LNCaP clone FGC (cell line): Measurements from ENCODE around the gene OR4D6.
A peak's percentile ranks its signal among the peaks of the same experiment; 100 is the strongest.
"Not testable (repeated sequence)": the region's sequence is repeated elsewhere in the genome, so short reads cannot be mapped to it uniquely, and the experiment has no call there.

Experiments
- DNase-seq: peaks from one replicate; pipeline ENCODE4 v3.0.0-alpha.2; 2011; ENCODE audit warnings: low read depth
- H3K4me3 ChIP-seq: 2 replicates; pipeline ENCODE4 v1.5.1; 2011; ENCODE audit warnings: mild to moderate bottlenecking, low read depth, low read length, control low read depth
- CTCF ChIP-seq: IDR thresholded peaks from 2 replicates; pipeline ENCODE4 v1.5.1; 2012; ENCODE audit warnings: mild to moderate bottlenecking; ENCODE audit not compliant: control insufficient read depth, insufficient read depth; ENCODE audit errors: extremely low read depth

The OR4D6 gene

GRCh38 chr11:59425131-59425530 is 31.6 kb upstream of the OR4D6 start:
- H3K4me3 ChIP-seq = no peak overlapping the region
- no peak for TF ChIP-seq CTCF
- DNase-seq = no peak

GRCh38 chr11:59426361-59427067 is 30.2 kb upstream of the OR4D6 start, which contains the start of gene OR5A2:
OR5A2 (minus strand) TSS chr11:59426413; CDS start chr11:59422953, 3,460 bp downstream.
- DNase-seq = peak; percentile 13
- no peak within 1 kb of the TSS for H3K4me3 ChIP-seq
- TF ChIP-seq CTCF = no peak

GRCh38 chr11:59427068-59427382 is 29.7 kb upstream of the OR4D6 start:
- TF ChIP-seq CTCF = no peak

GRCh38 chr11:59429924-59430516 is 26.7 kb upstream of the OR4D6 start:
- peak; percentile 81 for TF ChIP-seq CTCF
- H3K4me3 ChIP-seq = no peak overlapping the region
- peak; percentile 32 for DNase-seq

More at GRCh38 chr11:59427068-59427382, 29.7 kb upstream of the OR4D6 start:
- DNase-seq = no peak
- H3K4me3 ChIP-seq = no peak overlapping the region

GRCh38 chr11:59436169-59436568 is 20.6 kb upstream of the OR4D6 start, which contains the start of gene OR5A1:
OR5A1 (plus strand) TSS chr11:59436469; CDS start chr11:59443169, 6,700 bp downstream.
- DNase-seq = no peak
- TF ChIP-seq CTCF = no peak
- no peak within 1 kb of the TSS for H3K4me3 ChIP-seq

GRCh38 chr11:59437770-59438169 is 19.0 kb upstream of the OR4D6 start:
- DNase-seq = no peak
- H3K4me3 ChIP-seq = no peak overlapping the region
- TF ChIP-seq CTCF = no peak

- H3K4me3 ChIP-seq, DNase-seq: not testable (repeated sequence)
These were observed 11.1 kb upstream of the OR4D6 start for GRCh38 chr11:59445624-59446023.
